ENCODE results near the gene ZGPAT.

- TF ChIP-seq CTCF (IDR thresholded peaks at IDR 0.05; ENCODE audit: low read depth, low read length, poor library complexity, severe bottlenecking) (peak; percentile 29), EZH2phosphoT487 (IDR thresholded peaks at IDR 0.05; ENCODE audit: borderline replicate concordance, low read length) (no peak)
These were observed 74.2 kb downstream of the ZGPAT start for GRCh38 chr20:63782051-63782471.

Measured in DOHH2 (cell line).